NCI-H1105 (cell line): ENCODE results near the gene RASA4B.

Experiments used
- DNase-seq: peaks from one replicate; lab custom pipeline; 2025; lab: John Stamatoyannopoulos, UW

Gene RASA4B

DNA sequence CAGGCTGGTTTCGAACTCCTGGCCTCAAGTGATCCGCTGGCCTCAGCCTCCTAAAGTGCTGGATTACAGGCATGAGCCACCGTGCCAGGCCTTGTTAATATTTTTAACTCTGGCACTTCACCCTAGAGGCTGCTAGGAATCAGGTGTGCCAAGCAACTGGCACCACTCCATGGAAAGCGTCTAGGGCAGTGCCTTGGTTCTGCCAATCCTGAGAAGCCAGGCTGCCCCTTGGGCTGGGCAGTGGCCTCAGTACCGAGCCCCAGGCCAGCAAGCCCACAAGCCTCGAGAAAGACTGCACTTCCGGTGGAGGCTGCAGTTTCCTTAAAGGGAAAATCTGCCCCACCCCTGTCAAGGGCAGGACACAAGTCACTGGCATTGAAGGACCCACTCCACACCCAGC, 64.3 kb downstream of the RASA4B start:
- DNase-seq: no peak

DNA sequence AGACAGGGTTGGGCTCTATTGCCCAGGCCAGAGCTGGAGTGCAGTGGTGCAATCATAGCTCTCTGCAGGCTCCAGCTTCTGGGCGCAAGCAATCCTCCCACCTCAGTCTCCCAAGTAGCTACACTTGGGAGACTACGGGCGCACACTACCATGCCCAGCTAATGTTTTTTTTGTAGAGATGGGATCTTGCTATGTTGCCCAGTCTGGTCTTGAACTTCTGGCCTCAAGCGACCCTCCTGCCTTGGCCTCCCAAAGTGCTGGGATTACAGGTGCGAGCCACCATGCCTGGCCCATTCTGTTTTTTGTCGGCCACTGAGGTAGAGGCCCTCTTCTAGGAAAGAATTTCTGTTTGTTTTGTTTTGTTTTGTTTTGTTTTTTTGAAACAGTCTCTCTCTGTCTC, 65.1 kb downstream of the RASA4B start:
- DNase-seq: no peak

DNA sequence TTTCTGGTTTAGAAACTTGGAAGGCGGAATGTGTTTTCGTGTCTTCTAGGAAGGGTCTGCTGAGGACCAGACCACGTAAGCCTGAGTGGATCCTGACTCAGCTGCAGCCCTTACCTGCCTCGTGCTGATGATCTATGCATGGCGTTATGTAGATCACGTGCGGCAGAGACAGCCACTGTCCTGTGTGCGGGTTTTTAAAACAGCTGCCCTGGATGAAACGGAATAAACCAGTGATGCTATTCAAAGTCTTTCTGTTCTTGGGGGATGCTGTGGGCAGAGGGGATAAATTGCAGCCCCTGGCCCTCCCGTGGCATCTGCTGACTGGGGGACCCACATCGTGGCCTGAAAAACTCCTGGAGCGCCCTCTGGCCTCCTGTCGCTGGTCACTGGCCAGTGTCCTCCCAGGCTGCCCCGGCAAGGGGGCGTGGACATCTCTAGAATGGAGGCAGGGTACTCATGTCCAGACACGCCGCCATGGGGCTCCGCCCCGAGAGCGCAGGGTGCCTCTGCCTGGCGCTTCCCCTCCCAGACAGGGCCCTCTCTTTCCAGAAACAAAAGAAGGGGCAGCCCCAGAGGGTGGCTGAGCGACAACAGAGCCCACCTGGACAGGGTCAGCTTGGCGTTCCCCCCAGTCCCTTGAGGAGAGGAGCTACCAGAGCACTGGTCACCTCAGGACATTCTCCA, 66.1 kb downstream of the RASA4B start:
- DNase-seq: peak; percentile 53

DNA sequence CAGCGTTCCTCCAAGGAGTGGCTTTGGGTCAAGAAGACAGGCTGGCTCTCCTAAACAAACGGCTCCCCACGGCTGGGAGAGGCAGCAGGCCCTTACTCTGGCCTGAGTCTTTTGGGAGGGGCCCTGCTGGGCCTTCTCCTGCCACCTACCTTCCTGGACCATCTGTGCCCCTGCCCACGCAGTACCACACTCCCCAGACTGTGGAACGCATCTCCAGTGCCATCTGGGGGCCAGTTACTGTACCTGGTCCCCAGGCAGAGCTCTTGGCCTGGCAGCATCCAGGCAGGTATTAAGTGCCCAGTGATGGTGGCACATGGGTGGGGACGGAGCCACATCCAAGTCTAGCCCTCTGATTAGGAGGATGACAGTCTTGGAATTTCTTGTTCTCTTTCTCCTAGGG, 67.3 kb downstream of the RASA4B start:
- no peak for DNase-seq

DNA sequence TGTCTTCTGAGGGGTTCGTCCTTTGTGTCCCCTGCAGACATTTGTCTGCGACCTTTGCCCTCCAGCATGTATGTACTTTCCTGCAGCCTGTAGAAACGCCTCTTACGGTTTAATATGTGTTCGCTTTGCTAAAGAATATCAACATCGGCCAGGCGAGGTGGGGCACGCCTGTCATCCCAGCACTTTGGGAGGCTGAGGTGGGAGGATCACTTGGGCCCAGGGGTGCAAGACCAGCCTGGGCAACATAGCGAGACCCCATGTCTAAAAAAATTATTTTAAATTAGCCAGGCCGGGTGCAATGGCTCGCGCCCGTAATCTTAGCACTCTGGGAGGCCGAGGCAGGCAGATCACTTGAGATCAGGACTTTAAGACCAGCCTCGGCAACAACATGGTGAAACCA, 68.4 kb downstream of the RASA4B start:
- DNase-seq: no peak

DNA sequence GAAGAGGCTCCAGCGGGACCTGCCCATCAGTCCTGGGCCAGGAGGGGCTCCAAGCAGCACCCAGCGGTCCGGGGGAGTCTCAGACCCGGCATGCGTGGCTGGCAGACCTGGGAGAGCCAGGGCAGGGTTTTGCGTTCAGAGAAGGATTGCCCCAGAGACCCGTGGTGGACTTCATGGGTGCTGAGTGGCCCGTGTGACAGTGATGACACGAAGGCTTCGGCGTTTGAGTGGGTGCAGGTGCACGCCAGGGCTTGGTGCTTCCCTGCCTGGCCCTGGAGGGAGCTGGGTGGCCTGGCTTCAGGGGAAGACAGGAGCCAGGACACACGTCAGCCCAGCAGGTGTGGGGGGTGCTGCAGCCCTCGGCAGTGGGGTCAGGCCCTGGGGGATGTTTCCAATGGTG, 70.3 kb downstream of the RASA4B start:
- no peak for DNase-seq

DNA sequence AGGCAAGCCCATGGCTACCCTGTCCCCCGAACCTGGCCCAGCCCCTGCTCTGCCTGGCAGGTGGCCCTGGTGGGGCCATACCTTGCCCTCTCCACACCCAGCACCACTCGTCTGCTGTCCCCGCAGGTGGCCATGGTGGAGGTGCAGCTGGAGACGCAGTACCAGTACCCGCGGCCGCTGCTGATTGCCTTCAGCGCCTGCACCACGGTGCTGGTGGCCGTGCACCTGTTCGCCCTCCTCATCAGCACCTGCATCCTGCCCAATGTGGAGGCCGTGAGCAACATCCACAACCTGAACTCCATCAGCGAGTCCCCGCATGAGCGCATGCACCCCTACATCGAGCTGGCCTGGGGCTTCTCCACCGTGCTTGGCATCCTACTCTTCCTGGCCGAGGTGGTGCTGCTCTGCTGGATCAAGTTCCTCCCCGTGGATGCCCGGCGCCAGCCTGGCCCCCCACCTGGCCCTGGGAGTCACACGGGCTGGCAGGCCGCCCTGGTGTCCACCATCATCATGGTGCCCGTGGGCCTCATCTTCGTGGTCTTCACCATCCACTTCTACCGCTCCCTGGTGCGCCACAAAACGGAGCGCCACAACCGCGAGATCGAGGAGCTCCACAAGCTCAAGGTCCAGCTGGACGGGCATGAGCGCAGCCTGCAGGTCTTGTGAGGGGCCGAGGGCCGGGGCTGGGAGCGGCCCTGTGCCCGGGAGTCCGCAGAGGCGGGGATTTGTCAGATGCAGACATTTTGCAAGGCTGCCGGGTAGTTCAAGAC, 71.0 kb downstream of the RASA4B start:
- no peak for DNase-seq

DNA sequence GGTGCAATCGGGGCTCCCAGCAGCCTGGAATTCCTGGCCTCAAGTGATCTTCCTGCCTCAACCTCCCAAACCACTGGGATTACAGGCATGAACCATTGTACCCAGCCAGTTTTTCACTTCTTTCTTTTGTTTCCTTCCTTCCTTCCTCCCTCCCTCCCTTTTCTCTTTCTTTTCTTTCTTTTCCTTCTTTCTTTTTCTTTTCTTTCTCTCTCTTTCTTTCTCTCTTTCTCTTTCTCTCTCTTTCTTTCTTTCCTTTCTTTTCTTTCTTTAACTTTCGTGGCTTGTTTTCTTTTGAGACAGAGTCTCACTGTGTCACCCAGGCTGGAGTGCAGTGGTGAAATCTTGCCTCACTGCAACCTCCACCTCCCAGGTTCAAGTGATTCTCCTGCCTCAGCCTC, 71.9 kb downstream of the RASA4B start:
- no peak for DNase-seq

DNA sequence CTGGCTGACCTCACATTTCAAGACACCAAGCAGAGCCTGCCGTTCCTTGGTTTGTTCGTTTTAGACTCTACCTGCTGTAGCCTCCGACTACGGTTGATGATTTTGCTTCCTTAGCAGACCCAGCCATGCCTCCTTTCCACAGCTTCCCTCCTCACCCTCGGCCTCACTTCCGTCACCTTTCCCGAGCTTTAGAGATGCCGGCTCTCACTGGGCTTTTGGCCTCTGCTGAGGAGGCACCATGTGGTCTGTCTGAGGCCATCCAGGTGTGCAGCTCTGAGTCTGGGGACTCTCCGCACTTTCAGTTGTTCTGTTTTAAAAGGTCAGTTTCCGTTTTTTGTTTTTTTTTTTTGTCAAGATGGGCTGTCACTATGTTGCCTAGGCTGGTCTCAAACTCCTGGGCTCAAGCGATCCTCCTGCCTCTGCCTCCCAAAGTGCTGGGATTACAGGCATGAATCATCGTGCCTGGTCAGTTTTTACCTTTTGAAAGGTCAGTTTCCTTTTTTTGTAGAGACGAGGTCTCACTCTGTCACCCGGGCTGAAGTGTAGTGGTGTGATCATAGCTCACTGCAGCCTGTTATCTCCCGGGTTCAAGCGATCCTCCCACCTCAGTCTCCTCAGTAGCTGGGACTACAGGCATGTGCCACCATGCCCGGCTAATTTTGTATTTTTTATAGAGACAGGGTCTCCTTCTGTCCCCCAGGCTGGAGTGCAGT, 72.5 kb downstream of the RASA4B start:
- DNase-seq: no peak

DNA sequence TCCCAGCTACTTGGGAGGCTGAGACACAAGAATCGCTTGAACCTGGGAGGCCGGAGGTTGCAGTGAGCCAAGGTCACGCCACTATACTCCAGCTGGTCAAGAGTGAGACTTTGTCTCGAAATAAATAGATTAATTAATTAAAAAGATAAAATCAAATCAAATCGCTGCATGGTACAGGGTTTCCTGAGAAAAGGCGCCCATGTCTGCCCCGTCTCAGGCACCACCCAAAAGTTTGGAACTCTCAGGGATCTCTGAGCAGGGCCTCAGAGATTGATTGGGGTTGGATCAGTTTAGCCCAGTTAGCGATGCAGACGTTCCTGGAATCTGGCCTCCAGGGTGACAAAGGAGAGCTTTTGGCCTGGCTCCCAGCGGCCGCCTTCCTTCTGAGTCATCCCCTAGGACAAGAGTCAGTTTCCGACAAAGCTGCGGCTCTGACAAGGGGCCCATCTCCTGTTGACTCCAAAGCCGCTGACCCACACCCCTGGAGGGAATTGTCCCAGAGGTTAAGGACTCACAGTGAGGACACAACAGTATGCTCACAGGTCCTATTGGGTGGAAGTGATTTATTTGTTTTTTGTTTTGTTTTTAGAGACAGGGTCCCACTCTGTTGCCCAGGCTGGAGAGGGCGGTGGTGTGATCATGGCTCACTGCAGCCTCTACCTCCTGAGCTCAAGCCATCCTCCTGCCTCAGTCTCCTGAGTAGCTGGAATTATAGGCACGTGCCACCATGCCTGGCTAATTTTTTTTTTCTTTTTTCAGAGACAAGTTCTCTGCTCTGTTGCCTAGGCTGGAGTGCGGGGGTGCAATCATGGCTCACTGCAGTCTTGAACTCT, 77.4 kb downstream of the RASA4B start:
- no peak for DNase-seq

DNA sequence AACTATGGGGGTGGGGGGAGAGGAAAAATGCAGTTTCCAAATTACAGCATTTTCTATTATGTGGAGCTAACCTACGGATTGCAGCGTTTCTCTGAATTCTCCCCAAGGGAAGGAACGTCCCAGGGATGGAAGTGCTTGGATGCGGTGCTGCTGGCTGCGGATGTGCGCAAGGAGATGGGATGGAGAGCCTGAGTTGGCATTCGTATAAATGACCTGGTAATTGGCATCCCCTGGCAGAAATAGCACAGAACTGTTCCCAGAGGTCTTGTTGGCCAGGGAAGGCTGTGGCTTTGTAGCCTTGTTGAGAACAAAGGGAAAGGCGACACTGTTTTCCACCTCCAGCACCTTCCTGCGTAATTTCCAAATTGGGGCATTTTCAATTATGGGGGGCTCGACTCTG, 81.5 kb downstream of the RASA4B start:
- DNase-seq: no peak

DNA sequence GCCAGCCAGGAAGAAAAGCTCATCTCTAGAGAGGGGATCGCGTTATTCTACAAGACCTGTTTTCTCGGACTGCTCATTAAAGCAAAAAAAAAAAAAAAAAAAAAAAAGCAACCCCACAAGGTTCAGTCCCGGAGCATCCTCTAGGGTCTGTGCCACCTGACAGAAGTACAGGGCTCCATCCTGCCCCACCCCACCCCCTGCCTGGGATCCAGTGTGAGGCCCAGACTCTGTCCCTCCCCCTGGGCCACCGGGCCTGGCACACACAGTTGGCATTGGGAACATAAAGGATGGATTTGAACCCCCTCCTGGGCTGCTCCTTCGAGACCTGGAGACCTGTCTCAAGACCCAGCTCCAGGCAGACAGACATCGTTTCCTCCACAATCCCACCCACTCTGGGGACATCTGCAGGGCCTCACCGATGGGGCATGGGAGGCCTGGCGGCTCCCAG, 83.5 kb downstream of the RASA4B start:
- DNase-seq: no peak

DNA sequence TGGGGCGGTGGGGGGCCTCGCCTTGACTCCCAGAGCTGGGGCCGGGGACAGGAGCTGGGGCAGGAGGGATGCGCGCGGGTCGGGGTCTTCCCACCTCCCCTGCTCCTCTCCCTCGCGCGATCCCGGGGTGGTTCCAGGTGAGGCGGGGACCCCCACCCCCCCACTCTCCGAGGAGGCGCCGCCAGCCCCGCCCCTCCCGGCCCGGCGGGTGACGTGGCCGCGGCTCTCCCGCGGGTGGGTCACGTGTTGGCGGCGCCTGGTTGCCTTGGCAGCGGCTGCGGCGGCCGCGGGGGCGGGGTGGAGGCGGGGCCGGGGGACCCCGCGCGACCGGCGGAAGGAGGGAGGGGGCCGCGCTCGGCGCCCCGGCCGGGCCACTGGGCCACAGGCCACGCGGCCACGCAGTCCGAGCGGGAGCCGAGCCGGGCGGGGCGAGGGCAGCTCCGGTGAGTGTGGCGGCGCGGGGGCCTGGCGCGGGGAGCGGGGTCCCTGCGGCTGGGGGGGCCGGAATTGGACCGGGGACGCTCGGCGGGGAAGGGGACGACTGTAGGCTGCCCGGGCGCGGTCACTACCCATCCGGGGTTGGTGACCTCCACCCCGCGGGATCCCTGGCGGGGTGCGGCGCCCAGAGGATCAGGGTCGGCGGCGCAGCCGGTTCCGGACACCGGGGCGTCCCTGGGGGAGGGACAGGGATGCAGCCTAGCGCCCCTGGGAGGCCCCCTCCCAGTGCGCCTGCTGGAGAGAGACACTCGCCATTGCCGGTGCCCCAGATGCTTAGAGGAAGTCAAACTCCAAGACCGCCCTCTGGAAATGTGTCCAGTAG, 84.1 kb downstream of the RASA4B start, which contains the start of gene ORAI2:
TSS of gene ORAI2 (plus strand) at position 357 of the 820 bp plus-strand sequence. CDS start 5,382 bp downstream, outside the sequence.
- peak; percentile 66 for DNase-seq
